HG02970 (cell line): Measurements from ENCODE around the gene ZNF205.

Source experiments
- ATAC-seq: cut with Tn5 transposase; IDR thresholded peaks from one replicate; pipeline ENCODE4 v1.9.1; 2021; ENCODE audit warnings: mild to moderate bottlenecking, moderate library complexity, moderate number of reproducible peaks; ENCODE audit not compliant: unreplicated experiment, low FRiP score

The ZNF205 gene

DNA sequence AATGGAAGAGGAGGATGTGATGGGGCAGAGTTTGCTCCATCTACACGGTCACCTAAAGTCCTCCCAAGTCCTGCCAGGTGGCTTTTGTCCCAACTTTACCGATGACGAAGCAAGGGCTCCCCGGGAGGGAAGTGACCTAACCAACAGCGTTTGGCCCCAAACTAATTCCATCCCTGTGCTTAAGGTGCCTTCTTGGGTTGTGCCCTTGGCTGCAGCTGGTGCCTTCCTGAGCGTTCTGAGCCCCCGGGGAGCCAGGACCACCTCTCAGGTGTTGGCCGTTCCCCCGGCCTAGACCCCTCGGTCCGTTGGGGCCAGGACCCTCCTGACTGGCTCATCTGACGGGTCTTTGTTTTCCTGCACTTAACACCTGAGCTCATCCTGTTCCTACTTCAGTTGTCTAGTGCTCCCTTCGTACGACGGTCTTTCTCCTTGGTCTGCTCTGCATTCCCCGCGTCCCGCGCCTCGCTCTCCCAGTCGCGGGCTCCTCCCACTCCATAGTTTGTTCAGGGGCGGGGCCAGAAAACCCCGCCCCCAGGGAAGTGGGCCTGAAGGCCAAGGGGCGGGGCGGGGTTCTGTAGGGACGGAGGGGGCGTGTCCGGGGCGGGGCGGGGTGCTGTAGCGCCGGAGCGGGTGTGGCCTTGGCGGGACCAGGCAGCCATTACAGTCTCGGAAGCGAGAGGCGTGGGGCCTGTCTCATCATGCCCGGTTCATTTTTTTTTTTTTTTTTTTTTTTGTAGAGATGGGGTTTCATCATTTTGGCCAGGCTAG lies 12.5 kb upstream of the ZNF205 start:
- peak; percentile 50 for ATAC-seq

DNA sequence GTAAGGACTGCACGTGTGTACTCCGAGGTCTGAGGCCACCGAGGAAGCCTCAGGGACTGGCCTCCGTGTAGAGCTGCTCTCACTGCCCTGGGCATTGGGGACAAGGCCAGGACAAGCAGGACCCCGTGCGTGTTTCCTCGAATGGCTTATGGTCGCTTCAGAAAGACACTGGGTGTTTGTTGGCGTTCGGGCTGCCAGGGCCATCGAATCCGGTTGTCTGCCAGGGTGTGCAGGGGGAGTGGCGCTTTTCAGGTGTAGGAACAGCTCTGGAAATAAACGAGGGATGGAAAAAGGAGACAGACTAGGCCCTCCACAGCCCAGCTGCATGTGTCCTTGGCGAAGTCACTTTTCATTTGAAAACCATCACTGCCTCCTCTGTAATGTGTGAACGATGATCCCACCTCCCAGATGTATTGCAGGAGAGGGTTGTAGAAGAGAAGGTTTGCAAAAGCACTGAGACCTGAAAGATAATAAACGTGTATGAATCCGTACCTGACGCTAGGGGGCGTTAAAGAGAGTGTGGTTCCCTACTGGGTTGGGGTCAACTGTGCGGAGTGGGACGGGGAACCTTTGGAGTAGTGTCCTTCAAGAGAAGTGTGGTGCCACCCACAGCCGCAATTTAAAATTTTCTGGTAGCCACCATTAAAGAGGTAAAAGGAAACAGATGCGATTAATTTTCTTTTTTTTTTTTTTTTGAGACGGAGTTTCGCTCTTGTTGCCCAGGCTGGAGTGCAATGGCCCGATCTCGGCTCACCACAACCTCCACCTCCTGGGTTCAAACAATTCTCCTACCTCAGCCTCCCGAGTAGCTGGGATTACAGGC lies 11.2 kb upstream of the ZNF205 start:
- ATAC-seq = no peak

GRCh38 chr16:3101841-3102470 lies 10.4 kb upstream of the ZNF205 start:
- no peak for ATAC-seq

DNA sequence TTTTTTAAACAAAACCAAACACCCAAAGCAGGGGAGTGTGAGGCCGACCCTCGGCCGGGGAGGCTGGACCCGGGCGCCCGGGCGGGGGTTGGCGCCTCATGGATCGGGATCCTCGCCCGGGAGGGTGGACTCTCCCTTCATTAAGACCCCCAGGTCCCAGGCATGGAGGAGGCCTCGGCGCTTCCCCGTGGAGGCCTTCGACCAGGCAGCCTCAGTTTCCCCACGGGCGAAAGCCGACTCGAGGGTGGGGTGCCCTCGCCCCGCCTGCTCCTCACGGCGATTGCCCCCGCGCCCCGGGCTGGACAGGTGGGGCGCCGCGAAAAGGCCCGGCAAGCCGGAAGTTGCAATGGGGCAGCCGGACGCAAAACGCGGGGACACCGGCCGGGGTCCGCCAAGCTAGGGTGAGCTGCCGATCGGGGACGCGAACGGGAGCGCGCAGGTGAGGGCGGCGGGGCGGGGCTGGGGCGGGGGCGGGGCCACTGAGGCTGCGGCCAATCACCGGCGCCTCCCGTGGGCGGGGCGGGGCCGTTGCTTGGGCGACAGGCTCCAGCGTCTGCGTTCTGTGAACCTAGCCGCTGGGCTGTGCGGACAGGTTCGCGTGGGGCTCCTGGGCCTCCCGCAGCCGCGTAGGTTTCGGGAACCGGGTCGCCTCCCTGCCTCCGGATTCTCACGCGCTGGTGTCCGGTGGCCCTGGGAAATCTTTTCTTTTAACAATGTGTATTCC lies 6.0 kb upstream of the ZNF205 start:
- ATAC-seq = peak; percentile 85

DNA sequence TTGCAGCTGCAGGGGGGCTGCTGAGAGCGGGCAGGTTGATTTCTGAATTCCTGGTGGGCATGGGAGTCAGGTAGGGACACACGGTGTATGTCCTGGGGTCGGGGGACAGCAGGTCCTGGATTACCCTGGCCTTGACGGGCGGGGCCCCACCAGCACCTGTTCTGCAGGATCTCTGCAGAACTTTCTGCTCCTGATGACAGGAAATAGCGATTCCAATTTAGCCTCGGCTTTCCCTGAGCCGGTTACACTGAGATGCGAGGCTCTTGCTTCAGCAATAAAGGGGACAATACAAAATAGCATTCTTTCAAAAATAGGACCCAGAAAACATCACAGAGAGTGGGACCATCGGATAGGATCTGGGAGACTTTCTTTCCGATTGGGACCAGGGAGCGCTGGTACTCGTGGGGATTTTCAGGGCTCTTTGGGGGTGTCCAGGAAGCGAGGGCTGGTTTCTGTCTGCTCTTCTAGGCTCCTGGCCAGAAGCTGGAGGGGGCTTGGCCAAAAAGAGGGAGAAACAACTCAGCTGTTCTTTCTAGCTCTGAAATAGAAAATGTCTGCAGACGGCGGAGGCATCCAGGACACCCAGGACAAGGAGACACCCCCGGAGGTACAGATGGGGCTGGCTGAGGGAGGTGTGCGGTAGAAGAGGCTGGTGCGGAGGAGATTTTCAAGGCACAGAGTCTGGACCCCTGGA lies 642 bp downstream of the ZNF205 start:
- ATAC-seq = no peak

DNA sequence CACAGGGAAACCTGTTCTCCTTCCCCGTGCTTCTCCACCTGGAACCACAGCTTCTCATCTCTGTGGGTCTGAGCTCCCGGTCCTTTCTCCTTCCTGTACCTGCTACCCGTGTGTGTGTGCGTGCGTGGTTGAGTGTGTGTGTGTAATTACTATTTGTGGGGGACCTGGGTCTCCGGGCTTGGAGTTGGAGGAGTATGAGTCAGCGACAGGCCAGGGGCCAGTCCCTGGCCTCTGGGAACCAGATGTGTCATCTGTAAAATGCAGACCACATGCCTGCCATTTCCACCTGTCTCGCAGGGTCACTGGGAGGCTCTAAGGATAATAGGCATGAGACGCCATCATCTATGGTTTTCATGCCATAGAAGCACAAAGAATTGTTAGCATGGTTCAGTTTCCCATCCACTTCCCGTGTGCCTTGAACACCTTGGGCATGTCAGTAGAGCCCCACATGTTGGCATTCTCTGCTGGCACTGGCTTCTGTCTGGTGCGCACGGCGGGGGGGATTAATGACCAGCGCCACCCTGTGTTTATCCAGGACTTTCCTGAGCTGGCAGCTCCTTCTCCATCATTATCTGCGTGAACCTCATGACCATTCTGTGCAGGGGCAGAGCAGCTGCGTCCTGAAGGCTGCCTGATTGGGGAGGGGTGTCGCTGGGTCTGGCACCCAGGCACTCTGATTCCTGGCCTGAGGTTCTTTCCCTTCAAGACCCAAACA lies 1.5 kb downstream of the ZNF205 start:
- ATAC-seq = no peak

GRCh38 chr16:3115003-3115402 lies 2.6 kb downstream of the ZNF205 start:
- no peak for ATAC-seq

GRCh38 chr16:3115561-3115960 lies 3.2 kb downstream of the ZNF205 start:
- no peak for ATAC-seq

- ATAC-seq = no peak
Observed at GRCh38 chr16:3118204-3118790, 5.9 kb downstream of the ZNF205 start.

GRCh38 chr16:3118846-3119245 lies 6.5 kb downstream of the ZNF205 start:
- no peak for ATAC-seq

- no peak for ATAC-seq
Observed at GRCh38 chr16:3119286-3119685, 6.9 kb downstream of the ZNF205 start.

- ATAC-seq = no peak
Observed at GRCh38 chr16:3119701-3120408, 7.5 kb downstream of the ZNF205 start.

DNA sequence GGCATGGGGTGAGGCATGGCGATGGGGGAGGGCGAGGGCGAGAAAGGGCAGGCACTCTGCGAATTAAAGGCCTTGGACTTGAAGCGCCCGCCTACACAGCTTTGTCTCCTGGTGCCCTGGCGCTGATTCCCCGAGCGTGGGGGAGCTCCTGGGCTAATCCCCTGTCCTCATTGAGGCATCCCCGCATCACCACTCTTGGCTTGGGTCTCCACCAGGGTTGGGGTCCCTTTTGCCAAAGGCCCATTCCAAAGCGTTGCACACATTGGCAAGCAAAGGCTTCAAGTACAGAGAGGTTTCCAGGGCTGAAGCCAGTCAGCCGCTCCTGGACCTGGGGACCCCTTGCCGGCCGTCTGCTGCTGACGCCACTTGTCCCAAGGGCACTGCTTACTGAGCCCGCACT lies 8.0 kb downstream of the ZNF205 start:
- ATAC-seq = no peak

DNA sequence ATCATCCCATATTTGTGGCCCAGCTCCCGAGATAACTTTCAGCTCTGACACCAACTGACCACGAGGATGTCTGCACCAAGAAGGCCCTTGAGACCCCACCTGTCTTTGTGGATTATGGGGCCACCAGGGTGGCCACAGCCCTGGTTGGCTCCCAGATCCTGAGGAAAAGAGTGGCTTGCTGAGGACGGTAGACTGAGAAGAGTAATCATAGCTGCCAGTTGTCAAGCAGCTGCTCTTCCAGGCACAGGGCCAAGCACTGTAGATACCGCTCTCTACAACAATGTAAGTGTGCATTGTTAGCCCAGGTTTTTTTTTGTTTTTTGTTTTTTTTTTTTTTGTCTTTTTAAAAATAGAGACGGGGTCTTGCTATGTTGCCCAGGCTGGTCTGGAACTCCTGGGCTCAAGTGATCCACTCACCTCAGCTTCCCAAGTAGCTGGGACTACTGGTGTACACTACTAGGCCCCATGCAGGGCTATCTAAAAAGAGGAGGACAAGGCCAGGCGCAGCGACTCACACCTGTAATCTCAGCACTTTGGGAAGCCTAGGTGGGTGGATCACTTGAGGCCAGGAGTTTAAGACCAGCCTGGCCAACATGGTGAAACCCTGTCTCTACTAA lies 9.6 kb downstream of the ZNF205 start:
- no peak for ATAC-seq

GRCh38 chr16:3122926-3123570 lies 10.7 kb downstream of the ZNF205 start:
- no peak for ATAC-seq

DNA sequence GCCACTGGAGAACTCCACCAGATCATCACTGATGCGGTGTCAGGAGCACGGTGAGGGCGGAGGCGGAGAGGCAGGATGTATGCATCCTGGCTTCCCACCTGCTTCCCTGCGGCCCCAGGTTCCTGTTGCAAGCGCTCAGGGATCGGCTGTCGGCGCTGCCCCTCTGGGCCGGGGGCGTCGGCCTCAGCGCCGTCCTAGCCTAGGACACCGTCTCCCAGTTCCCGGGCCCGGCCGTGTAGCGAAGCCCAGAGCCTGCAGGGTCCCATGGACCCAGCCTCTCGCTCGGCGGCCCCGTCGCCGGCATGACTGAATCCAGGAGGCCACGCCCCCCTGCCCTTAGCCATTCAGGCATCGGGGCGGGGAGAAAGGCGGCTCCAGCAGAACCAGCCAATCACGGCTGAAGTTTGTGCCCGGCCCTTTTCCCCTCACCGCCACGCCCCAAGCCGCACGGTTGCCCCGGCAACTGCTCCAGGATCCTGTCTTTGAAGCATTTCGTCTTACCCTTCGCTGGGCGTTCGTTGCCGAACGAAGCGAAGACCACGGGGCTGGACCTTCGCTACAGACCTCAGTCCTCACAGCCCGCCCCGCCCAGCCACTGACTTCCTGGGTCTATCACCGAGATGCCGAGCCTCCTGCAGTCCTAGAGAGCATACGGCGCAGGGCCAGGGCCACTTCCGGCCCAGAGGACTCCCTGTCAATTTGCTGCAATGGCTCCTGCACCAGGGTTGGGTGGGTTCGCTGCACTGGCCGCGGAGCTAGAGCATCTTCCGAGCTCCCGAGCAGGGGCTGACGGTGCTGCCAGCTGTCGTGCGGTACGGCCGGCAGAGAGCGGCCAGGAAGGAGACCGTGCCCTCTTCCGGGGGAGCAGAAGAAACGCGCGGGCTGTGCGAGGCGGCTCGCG lies 11.8 kb downstream of the ZNF205 start:
- peak; percentile 76 for ATAC-seq

- ATAC-seq = no peak
Observed at GRCh38 chr16:3127745-3128144, 15.4 kb downstream of the ZNF205 start.
